Activated CD4-positive, alpha-beta T cell treated with anti-CD3 and anti-CD28 coated beads, Interleukin-2, amount 50 U/mL, for 1 hour (primary cell): ENCODE data around the gene INPP5A.
"Not testable (repeated sequence)": the region's sequence is repeated elsewhere in the genome, so short reads cannot be mapped to it uniquely, and the experiment has no call there.

Source experiments
- DNase-seq: peaks from one replicate; pipeline ENCODE4 v3.0.0-alpha.2; 2020

INPP5A gene

GRCh38 chr10:132504501-132505272, 32.9 kb upstream of the INPP5A start:
- DNase-seq = no peak

- not testable (repeated sequence) for DNase-seq
Observed at GRCh38 chr10:132505546-132505945, 32.0 kb upstream of the INPP5A start.

GRCh38 chr10:132506711-132507408, 30.7 kb upstream of the INPP5A start:
- DNase-seq = no peak

GRCh38 chr10:132507409-132507955, 30.1 kb upstream of the INPP5A start:
- no peak for DNase-seq

GRCh38 chr10:132507956-132508490, 29.6 kb upstream of the INPP5A start:
- no peak for DNase-seq

- no peak for DNase-seq
Observed at GRCh38 chr10:132508581-132509443, 28.8 kb upstream of the INPP5A start.

- no peak for DNase-seq
Observed at GRCh38 chr10:132509506-132510173, 27.9 kb upstream of the INPP5A start.

GRCh38 chr10:132510174-132510611, 27.4 kb upstream of the INPP5A start:
- no peak for DNase-seq

GRCh38 chr10:132511121-132512051, 26.2 kb upstream of the INPP5A start:
- DNase-seq = no peak

- DNase-seq = no peak
Observed at GRCh38 chr10:132512052-132512442, 25.5 kb upstream of the INPP5A start.

- DNase-seq = no peak
Observed at GRCh38 chr10:132512693-132513345, 24.8 kb upstream of the INPP5A start.

GRCh38 chr10:132514821-132515520, 22.6 kb upstream of the INPP5A start:
- no peak for DNase-seq

GRCh38 chr10:132515811-132516726, 21.5 kb upstream of the INPP5A start:
- DNase-seq = no peak

- no peak for DNase-seq
Observed at GRCh38 chr10:132516771-132517725, 20.5 kb upstream of the INPP5A start.

- no peak for DNase-seq
Observed at GRCh38 chr10:132517951-132518521, 19.6 kb upstream of the INPP5A start.

GRCh38 chr10:132518572-132519381, 18.8 kb upstream of the INPP5A start:
- DNase-seq = no peak
